Endodermal cell (in vitro differentiated cells): Measurements from ENCODE around the gene CCM2. TPM values are rescaled to one million over a fixed set of nuclear protein-coding genes. Genes with fewer than 3 reads are reported as not detected.

Experiments
- DNase-seq: peaks from one replicate; pipeline ENCODE4 v3.0.0-alpha.2; 2017
- H3K27ac ChIP-seq: 2 replicates; pipeline ENCODE4 v1.5.1; 2013; ENCODE audit warnings: mild to moderate bottlenecking, low read depth, low read length, moderate library complexity
- H3K27me3 ChIP-seq: 2 replicates; pipeline ENCODE4 v1.6.1; 2013; ENCODE audit warnings: mild to moderate bottlenecking, low read length, moderate library complexity; ENCODE audit not compliant: insufficient read depth, control insufficient read depth, poor library complexity, severe bottlenecking
- H3K36me3 ChIP-seq: 2 replicates; pipeline ENCODE4 v1.7.0; 2013; ENCODE audit warnings: mild to moderate bottlenecking, low read length, moderate library complexity; ENCODE audit not compliant: control insufficient read depth, insufficient read depth
- H3K4me1 ChIP-seq: one replicate; pipeline ENCODE4 v1.7.0; 2013; ENCODE audit warnings: low read length; ENCODE audit not compliant: control insufficient read depth, insufficient read depth
- H3K4me3 ChIP-seq: 2 replicates; pipeline ENCODE4 v1.5.1; 2013; ENCODE audit warnings: mild to moderate bottlenecking, low read length, moderate library complexity
- H3K9ac ChIP-seq: 2 replicates; pipeline ENCODE4 v1.6.1; 2013; ENCODE audit warnings: mild to moderate bottlenecking, low read length, moderate library complexity; ENCODE audit not compliant: poor library complexity, severe bottlenecking; ENCODE audit errors: extremely low read depth
- H3K9me3 ChIP-seq: 2 replicates; pipeline ENCODE4 v1.6.1; 2013; ENCODE audit warnings: mild to moderate bottlenecking, low read length, moderate library complexity; ENCODE audit not compliant: control insufficient read depth
- H3K27ac Mint-ChIP-seq: 2 replicates; pipeline ENCODE4 v1.8.0; 2020; ENCODE audit warnings: mixed read lengths
- H3K27me3 Mint-ChIP-seq: 2 replicates; pipeline ENCODE4 v1.8.0; 2021; ENCODE audit warnings: mild to moderate bottlenecking, mixed read lengths; ENCODE audit not compliant: insufficient read depth
- H3K36me3 Mint-ChIP-seq: 2 replicates; pipeline ENCODE4 v1.8.0; 2020; ENCODE audit warnings: low read depth, mixed read lengths
- H3K4me1 Mint-ChIP-seq: 2 replicates; pipeline ENCODE4 v1.8.0; 2020; ENCODE audit warnings: mixed read lengths
- H3K4me3 Mint-ChIP-seq: 2 replicates; pipeline ENCODE4 v1.8.0; 2020; ENCODE audit warnings: mild to moderate bottlenecking, moderate library complexity, mixed read lengths
- H3K9me3 Mint-ChIP-seq: 2 replicates; pipeline ENCODE4 v1.8.0; 2020; ENCODE audit warnings: mild to moderate bottlenecking, mixed read lengths
- CTCF ChIP-seq: fragments of 200-600 bp; sonication (generic); conservative IDR thresholded peaks from 2 replicates; pipeline ENCODE4 v1.5.0; 2021; ENCODE audit warnings: antibody characterized with exemption, mild to moderate bottlenecking
- WGBS, 2 experiments: methylation state at CpG; one replicate each; pipeline versions ENCODE4 v1.1.5 to v1.1.7; 2013; ENCODE audit warnings: missing lambda C conversion rate in 2 of 2, mixed read lengths in 1 of 2; ENCODE audit not compliant: insufficient coverage in 1 of 2, insufficient read length in 1 of 2; 5-methylcytosine and 5-hydroxymethylcytosine counted together
- total RNA-seq, 2 donors: library from RNA; stranded (reverse); fragmentation: NEBNext Ultra II Directional in 1 of 2; extraction: Animal tissue kit (Norgen Biotek cat#: 25700) in 1 of 2; gene quantifications; 2 replicates in 1 of 2; 3 replicates in 1 of 2; pipeline ENCODE4 v1.2.1, GENCODE V29; 2021

Gene CCM2
- total RNA-seq, 2 donors from 2014 or later, result 37.4 to 38.1 TPM

- Mint-ChIP-seq H3K27ac (peak overlapping the region; percentile 98), H3K27me3 (no peaks in the 10 kb centered on the region), H3K36me3 (no peaks in the 10 kb centered on the region), H3K4me3 (peak overlapping the region; percentile 88), H3K4me1 (peaks cover 18% of the 10 kb centered on the region), H3K9me3 (no peaks in the 10 kb centered on the region)
- WGBS, 2 experiments, result 0 to 2% methylated on average over 9 to 66 of the region's 66 CpGs
- H3K9me3 ChIP-seq, result no peaks in the 10 kb centered on the region
- peak overlapping the region; percentile 87 for H3K4me3 ChIP-seq
- no peaks in the 10 kb centered on the region for H3K4me1 ChIP-seq
- peaks cover 3% of the 10 kb centered on the region for H3K36me3 ChIP-seq
- DNase-seq, result peak; percentile 100
- peak overlapping the region; percentile 89 for H3K27ac ChIP-seq
- no peaks in the 10 kb centered on the region for H3K27me3 ChIP-seq
- TF ChIP-seq CTCF, result peak; percentile 24
- H3K9ac ChIP-seq, result peak overlapping the region; percentile 53
Observed at GRCh38 chr7:44999245-45000092, 532 bp upstream of the CCM2 start.

- peak overlapping the region; percentile 75 for H3K9ac ChIP-seq
- H3K27ac ChIP-seq, result no peak overlapping the region
- peak; percentile 68 for DNase-seq
Observed at GRCh38 chr7:45001138-45001694, 1.2 kb downstream of the CCM2 start.

GRCh38 chr7:45001826-45002225, 1.8 kb downstream of the CCM2 start:
- Mint-ChIP-seq H3K27ac (no peak overlapping the region), H3K9me3 (no peaks in the 10 kb centered on the region), H3K36me3 (peaks cover 11% of the 10 kb centered on the region), H3K4me1 (peaks cover 11% of the 10 kb centered on the region), H3K27me3 (no peaks in the 10 kb centered on the region), H3K4me3 (peak overlapping the region; percentile 88)
- no peak overlapping the region for H3K27ac ChIP-seq
- peaks cover 3% of the 10 kb centered on the region for H3K36me3 ChIP-seq
- H3K9ac ChIP-seq, result no peak overlapping the region
- 95 to 100% methylated on average over 2 of the region's 2 CpGs for WGBS, 2 experiments
- no peak for DNase-seq
- H3K4me3 ChIP-seq, result peak overlapping the region; percentile 89
- H3K4me1 ChIP-seq, result no peaks in the 10 kb centered on the region
- no peaks in the 10 kb centered on the region for H3K9me3 ChIP-seq
- no peaks in the 10 kb centered on the region for H3K27me3 ChIP-seq
- TF ChIP-seq CTCF, result no peak

More at GRCh38 chr7:45001138-45001694, 1.2 kb downstream of the CCM2 start:
- H3K4me1 ChIP-seq, result no peaks in the 10 kb centered on the region
- no peaks in the 10 kb centered on the region for H3K9me3 ChIP-seq
- Mint-ChIP-seq H3K4me3 (peak overlapping the region; percentile 88), H3K27me3 (no peaks in the 10 kb centered on the region), H3K36me3 (peaks cover 7% of the 10 kb centered on the region), H3K9me3 (no peaks in the 10 kb centered on the region), H3K27ac (peak overlapping the region; percentile 4), H3K4me1 (peaks cover 11% of the 10 kb centered on the region)
- WGBS, 2 experiments, result 53 to 68% methylated on average over 10 of the region's 10 CpGs
- H3K36me3 ChIP-seq, result peaks cover 3% of the 10 kb centered on the region
- H3K27me3 ChIP-seq, result no peaks in the 10 kb centered on the region
- peak overlapping the region; percentile 89 for H3K4me3 ChIP-seq
- no peak for TF ChIP-seq CTCF
